GM12878 (cell line): ENCODE measurements around the gene SCLY.

Experiments
- EZH2 ChIP-seq: IDR thresholded peaks from 2 replicates; pipeline ENCODE4 v1.6.1; 2012; ENCODE audit warnings: low read depth, mild to moderate bottlenecking, control low read depth, inconsistent platforms, low read length, borderline replicate concordance; ENCODE audit not compliant: control insufficient read depth
- RCOR1 ChIP-seq: conservative IDR thresholded peaks from 2 replicates; pipeline ENCODE4 v1.6.1; 2012; ENCODE audit warnings: low read depth, low read length, improper control_type of control experiment
- TF ChIP-seq, protein P1 (sequence below): fragments of 450-650 bp; IDR thresholded peaks from 2 replicates; pipeline ENCODE4 v1.6.1; 2017; ENCODE audit warnings: mild to moderate bottlenecking, low read depth, inconsistent platforms; ENCODE audit not compliant: poor library complexity, severe bottlenecking
- TF ChIP-seq, protein P2 (sequence below): fragments of 450-650 bp; IDR thresholded peaks from 2 replicates; pipeline ENCODE4 v1.6.1; 2017; ENCODE audit warnings: mild to moderate bottlenecking, moderate library complexity

DNA sequence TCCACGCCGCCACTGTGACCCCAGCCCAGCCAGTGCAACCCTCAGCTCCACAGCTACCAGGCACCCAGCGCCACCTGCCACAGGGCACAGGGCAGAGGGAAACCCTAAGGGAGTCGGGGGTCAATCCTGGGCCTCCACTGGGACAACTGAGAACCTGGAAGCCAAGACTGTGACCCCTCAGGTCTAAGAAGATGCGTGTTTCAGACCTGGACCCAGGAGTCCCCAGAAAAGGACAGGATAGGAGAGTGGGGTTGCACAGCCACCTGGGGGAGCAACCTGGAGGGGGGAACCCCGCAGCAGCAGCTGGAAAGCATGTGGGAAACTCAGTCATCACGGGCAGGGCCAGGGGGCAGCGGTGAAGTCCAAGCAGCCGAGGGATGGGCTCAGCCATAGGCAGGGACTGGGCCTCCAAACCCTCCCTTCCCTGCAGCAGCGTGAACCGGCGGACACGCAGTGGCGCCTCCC lies 43.5 kb downstream of the SCLY start:
- TF ChIP-seq RCOR1 (no peak), EZH2 (no peak)
- TF ChIP-seq, protein P1, sequence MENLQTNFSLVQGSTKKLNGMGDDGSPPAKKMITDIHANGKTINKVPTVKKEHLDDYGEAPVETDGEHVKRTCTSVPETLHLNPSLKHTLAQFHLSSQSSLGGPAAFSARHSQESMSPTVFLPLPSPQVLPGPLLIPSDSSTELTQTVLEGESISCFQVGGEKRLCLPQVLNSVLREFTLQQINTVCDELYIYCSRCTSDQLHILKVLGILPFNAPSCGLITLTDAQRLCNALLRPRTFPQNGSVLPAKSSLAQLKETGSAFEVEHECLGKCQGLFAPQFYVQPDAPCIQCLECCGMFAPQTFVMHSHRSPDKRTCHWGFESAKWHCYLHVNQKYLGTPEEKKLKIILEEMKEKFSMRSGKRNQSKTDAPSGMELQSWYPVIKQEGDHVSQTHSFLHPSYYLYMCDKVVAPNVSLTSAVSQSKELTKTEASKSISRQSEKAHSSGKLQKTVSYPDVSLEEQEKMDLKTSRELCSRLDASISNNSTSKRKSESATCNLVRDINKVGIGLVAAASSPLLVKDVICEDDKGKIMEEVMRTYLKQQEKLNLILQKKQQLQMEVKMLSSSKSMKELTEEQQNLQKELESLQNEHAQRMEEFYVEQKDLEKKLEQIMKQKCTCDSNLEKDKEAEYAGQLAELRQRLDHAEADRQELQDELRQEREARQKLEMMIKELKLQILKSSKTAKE = no peak
- TF ChIP-seq, protein P2, sequence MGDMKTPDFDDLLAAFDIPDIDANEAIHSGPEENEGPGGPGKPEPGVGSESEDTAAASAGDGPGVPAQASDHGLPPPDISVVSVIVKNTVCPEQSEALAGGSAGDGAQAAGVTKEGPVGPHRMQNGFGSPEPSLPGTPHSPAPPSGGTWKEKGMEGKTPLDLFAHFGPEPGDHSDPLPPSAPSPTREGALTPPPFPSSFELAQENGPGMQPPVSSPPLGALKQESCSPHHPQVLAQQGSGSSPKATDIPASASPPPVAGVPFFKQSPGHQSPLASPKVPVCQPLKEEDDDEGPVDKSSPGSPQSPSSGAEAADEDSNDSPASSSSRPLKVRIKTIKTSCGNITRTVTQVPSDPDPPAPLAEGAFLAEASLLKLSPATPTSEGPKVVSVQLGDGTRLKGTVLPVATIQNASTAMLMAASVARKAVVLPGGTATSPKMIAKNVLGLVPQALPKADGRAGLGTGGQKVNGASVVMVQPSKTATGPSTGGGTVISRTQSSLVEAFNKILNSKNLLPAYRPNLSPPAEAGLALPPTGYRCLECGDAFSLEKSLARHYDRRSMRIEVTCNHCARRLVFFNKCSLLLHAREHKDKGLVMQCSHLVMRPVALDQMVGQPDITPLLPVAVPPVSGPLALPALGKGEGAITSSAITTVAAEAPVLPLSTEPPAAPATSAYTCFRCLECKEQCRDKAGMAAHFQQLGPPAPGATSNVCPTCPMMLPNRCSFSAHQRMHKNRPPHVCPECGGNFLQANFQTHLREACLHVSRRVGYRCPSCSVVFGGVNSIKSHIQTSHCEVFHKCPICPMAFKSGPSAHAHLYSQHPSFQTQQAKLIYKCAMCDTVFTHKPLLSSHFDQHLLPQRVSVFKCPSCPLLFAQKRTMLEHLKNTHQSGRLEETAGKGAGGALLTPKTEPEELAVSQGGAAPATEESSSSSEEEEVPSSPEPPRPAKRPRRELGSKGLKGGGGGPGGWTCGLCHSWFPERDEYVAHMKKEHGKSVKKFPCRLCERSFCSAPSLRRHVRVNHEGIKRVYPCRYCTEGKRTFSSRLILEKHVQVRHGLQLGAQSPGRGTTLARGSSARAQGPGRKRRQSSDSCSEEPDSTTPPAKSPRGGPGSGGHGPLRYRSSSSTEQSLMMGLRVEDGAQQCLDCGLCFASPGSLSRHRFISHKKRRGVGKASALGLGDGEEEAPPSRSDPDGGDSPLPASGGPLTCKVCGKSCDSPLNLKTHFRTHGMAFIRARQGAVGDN = no peak
